CD4-positive, alpha-beta T cell treated with Interleukin-6 at 100 ng/mL for 8 hours (primary cell): ENCODE measurements around the gene MTUS2.

Source experiments
- DNase-seq: peaks from one replicate; pipeline ENCODE4 v3.0.0-alpha.2; 2020; ENCODE audit warnings: mixed read lengths, low spot score

MTUS2 gene

GRCh38 chr13:29525757-29526156, 705.6 kb downstream of the MTUS2 start:
- no peak for DNase-seq

GRCh38 chr13:29526741-29527140, 706.6 kb downstream of the MTUS2 start:
- DNase-seq: no peak

GRCh38 chr13:29527511-29527910, 707.4 kb downstream of the MTUS2 start:
- DNase-seq: no peak

GRCh38 chr13:29527916-29528315, 707.8 kb downstream of the MTUS2 start:
- no peak for DNase-seq

GRCh38 chr13:29529754-29530153, 709.6 kb downstream of the MTUS2 start:
- DNase-seq: no peak

- DNase-seq: no peak
Observed at GRCh38 chr13:29530901-29531300, 710.8 kb downstream of the MTUS2 start.

GRCh38 chr13:29532116-29532515, 712.0 kb downstream of the MTUS2 start:
- DNase-seq: no peak

GRCh38 chr13:29532821-29533220, 712.7 kb downstream of the MTUS2 start:
- no peak for DNase-seq

GRCh38 chr13:29534083-29534482, 713.9 kb downstream of the MTUS2 start:
- DNase-seq: no peak

GRCh38 chr13:29535663-29536655, 715.8 kb downstream of the MTUS2 start:
- DNase-seq: no peak

- no peak for DNase-seq
Observed at GRCh38 chr13:29536853-29537252, 716.7 kb downstream of the MTUS2 start.

- no peak for DNase-seq
Observed at GRCh38 chr13:29537736-29538651, 717.9 kb downstream of the MTUS2 start.

GRCh38 chr13:29538652-29539040, 718.5 kb downstream of the MTUS2 start:
- DNase-seq: no peak

- DNase-seq: no peak
Observed at GRCh38 chr13:29539856-29540255, 719.7 kb downstream of the MTUS2 start.

GRCh38 chr13:29540334-29540733, 720.2 kb downstream of the MTUS2 start:
- DNase-seq: no peak

- no peak for DNase-seq
Observed at GRCh38 chr13:29540799-29541198, 720.7 kb downstream of the MTUS2 start.

- DNase-seq: no peak
Observed at GRCh38 chr13:29541400-29541799, 721.3 kb downstream of the MTUS2 start.

- DNase-seq: no peak
Observed at GRCh38 chr13:29542381-29542780, 722.2 kb downstream of the MTUS2 start.

GRCh38 chr13:29543230-29544215, 723.4 kb downstream of the MTUS2 start:
- no peak for DNase-seq

GRCh38 chr13:29545988-29546387, 725.8 kb downstream of the MTUS2 start:
- DNase-seq: no peak

- no peak for DNase-seq
Observed at GRCh38 chr13:29546662-29547061, 726.5 kb downstream of the MTUS2 start.
